Activated CD8-positive, alpha-beta memory T cell treated with anti-CD3 and anti-CD28 coated beads, Interleukin-2, amount 50 U/mL, for 4 hours (primary cell): Measurements from ENCODE around the gene EIF1AD.

ENCODE experiments used
- DNase-seq: peaks from one replicate; pipeline ENCODE4 v3.0.0-alpha.2; 2020

EIF1AD gene

DNA sequence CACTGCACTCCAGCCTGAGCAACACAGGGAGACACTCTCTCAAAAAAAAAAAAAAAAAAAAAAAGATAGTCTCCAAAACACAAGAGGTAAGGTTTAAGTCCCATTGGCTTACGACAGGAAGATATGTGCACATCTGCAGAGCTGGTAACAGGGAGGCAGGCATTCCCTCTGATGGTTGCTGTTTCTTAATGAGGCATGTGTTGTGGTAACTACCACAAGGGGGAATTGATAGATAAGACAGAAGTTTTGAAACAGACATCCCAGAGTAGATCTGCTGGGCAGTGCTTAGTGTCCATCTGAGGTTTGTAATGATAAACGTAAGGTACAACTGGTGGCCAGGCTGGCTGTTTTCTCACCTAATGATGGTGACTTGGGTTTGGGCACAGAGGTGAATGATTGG, 4.7 kb downstream of the EIF1AD start:
- DNase-seq, result no peak

DNA sequence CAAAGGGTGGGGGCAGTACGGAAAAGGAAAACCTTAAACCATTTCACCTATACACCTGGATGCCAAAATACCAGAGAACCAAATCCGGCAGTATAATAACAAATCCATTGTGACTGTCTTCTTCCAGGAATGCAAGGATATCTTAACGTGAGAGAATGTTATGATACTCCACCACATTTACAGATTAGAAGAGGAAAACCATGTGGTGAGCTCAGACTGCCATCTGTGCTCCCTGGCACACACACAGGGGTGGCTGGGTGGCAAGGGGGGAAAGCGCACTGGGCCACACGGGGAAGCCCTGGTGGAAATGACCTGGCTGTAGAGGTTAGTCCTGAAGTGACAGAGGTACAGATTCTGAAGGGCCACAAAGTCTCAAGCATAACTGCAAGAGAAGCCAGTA, 9.9 kb downstream of the EIF1AD start:
- DNase-seq, result no peak

DNA sequence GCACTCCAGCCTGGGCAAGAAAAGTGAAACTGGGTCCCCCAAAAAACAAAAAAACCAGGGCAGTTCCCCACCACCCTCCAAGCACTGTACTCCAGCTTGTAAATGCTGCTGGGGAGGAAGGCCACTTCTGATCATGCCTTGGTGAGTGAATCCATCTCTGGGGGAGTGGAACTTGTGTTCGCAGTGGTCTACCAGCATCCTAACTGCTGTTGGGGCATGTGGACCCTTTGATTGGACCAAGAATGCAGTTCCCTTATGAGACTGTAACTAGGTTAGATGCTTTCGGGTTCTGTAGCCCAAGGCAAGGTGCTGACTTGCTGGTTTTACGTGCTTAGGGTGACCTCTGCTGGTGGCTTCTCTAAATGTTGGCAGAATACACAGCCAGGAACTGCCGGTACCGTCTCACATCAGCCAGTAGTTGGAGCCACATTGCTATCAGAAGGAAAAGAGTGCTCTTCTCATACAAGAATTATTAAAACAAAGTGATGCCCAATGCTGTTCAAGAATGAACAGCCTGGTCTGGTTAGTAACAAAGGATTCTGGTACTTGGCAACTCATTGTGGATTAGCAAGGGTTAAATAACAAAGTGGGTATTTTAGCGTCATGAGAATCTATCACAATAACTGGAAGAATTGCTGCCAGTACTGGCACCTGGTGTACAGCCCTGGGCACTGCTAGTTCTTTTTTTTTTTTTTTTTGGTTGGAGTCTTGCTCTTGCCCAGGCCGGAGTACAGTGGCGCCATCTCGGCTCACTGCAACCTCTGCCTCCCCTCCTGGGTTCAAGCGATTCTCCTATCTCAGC, 13.0 kb downstream of the EIF1AD start:
- DNase-seq, result peak; percentile 90

DNA sequence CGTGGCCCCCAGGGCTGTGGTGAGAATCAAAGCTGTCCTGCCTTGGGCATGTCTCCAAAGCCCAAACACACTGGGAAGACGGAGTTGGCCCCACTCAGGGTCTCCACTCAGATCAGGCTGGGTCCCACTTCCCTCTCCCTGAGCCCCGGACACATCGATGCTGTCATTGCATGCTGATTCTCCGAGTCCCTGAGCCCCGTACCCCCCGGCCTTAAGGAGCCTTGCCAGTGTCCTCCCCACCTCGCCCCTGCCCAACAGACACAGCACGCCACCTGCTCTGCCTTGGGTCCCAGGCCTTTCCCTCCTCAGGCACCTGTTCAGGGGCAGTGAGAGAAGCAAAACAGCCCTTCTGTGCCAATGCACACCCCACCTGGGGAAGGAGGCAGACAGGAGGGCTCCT, 14.6 kb downstream of the EIF1AD start:
- no peak for DNase-seq

DNA sequence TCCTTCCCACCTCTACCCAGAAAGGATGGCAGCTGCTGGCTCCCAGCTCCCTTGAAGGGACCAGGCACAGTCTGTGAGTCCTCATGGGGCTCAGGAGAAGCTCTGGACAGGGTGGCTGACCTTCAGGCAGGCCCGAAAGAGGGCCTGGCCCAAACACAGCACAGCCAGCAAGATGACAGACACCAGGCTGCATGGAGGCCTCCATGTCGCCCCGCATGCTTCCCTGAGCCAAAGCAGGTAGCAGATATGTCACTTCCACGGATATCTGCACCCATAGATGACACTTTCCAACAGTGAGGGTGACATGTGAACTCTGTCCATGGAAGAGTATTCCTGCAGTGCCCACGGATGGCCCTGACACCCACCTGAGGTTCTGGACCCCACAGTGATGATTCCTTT, 18.4 kb downstream of the EIF1AD start:
- no peak for DNase-seq

DNA sequence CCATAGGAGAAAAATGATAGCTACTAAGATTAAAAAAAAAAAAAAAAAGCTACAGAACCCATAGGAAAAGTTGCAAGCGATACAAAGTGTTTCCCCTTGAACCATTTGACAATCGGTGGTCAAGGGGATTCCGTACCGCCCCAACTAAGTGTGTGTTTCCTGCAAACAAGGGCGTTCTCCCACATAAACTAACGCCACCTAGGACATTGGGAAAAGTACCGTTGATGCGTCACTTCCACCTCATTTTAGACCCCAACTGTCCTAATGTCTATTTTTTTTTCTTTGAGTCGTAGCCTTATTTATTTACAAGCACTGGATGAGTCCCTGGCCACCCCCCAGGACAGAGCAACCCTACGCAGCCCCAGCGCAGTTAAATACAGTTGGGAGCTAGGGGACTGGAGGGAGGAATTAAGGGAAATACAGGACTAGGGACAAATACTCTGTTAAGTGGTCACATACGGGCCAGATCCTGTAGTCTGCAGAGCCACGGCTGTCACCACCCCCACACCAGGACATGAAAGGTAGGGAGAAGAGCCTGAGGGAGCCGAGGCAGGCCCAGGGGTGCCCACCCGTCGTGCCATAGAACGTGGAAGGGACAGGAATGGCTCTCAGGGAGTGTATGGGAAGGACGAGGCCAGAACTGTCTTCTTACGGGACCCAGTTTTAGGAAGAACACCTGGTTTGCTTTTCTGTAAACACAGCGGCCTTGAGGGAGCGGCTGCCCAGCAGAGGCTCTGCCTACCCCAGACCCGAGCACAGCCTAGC, 19.0 kb downstream of the EIF1AD start:
- DNase-seq, result no peak

DNA sequence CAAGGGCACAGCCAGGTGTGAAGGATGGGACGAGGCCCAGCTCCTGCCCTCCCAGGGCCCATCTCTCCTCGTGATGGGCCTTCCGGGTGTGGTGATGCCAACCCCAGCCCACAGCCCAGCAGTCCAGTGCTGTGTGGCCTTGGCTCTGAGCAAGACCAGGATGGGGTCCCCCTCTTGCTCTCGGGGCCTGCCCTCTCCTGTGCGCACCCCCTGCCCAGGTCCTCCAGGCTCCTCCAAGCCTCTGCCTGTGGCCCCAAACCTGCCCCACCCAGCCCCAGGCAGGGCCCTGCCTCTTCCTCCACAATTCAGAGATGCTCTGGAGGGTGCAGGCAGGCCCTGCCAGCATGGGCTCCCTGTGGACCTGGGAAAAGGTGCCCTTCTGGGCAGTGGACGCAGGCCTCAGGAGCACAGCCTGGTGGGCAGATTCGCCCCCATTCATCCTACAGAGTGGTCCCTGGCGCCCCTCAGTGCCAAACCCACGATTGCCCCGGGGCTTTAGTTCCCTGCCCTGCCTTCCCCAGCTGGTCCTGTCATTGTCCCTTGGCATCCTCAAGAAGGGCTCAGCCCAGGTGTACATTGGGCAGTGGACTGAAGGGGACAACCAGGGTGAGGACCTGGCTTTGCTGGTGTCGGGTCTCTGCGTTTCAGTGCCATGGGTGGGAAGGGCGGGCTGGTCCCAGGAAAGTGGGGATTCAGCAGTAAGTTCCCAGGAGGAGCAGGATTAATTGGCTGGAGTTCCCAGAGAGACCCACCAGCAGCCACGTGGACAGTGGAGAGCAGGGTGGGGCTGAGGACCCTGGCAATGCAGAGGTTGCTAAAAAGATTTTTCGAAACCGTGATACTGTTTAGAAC, 19.8 kb downstream of the EIF1AD start:
- no peak for DNase-seq

DNA sequence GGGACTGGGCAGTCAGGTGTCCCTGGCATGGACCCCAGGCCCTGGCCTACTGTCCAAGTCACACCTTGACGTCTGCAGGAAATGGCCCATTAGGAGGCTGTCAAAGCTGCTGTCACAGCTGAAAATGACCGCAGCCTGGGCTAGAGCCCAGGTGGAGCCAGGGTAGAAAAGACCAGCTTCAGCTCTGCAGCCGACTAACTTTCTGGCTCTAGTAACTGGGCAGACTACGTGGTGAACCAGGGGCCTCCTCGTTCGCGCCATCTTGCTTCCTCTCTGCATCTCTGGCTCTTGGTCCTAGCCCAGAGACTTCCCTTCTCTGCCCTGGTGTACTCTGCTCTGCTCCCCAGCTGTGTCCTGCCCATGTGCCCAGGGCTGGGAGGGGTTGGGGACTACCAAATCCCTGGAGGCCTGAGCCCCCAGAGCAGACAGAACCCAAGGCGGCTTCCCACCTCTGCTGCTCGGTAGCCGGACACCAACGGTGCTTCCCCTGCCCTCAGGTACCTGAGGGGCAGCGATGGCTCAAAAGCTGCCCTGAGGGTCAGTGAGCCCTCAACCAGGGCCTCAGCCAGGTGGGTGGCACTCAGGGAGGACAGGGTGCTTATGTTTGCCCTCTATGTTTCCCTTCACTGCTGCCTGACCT, 20.7 kb downstream of the EIF1AD start:
- DNase-seq, result no peak

DNA sequence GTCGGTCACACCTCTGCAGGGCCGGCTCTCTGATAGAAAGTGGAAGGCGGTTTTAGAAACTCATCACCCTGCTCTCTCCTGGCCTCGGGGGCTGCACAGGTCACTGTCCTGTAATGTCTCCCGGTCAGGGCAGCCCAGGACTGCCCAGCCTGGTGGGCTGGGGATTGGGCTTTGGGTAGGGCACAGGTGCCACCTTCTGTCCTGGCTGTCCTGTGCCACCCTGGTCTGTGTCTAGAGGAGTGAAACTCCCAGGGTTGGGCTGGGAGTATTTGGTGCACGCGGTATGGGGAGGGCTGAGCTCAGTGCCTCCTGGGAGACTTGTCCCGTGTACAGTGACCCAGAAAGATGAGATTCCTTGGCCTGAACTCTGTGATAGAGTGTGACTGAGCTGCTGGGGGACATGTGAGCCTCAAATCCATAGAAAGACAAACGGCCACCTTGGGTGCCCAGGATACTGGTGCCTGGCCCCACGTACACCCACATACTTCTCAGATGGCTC, 22.6 kb downstream of the EIF1AD start:
- DNase-seq, result no peak

DNA sequence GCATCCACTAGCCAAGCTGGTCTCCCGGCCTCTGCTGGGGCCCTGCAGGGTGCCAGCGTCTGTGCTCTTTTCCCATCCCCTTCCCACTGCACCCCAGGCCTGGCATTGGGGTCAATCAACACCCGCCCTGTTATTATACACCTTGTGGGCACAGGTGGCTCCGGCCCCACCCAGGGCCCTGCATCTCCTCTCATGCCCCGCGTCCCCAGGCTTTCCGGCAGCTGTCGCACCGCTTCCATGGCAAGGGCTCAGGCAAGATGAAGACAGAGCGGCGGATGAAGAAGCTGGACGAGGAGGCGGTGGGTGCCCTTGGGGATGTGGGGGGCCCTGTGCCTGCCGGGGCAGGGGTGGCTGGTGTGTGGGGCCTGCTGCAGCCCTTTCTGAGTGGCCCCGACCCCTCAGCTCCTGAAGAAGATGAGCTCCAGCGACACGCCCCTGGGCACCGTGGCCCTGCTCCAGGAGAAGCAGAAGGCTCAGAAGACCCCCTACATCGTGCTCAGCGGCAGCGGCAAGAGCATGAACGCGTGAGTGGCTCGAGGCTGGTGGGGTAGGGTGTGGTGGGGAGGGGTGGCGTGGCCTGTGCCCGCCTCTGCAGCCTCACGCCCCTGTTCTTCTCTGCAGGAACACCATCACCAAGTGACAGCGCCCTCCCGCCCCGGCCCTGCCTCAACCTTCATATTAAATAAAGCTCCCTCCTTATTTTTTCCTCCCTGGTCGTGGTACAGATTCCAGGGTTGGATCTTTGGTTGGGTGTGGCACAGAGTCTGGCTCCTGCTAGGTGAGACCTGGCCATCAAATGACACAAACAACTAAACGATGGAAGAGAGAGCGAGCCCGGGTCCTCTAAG, 23.3 kb downstream of the EIF1AD start:
- no peak for DNase-seq

DNA sequence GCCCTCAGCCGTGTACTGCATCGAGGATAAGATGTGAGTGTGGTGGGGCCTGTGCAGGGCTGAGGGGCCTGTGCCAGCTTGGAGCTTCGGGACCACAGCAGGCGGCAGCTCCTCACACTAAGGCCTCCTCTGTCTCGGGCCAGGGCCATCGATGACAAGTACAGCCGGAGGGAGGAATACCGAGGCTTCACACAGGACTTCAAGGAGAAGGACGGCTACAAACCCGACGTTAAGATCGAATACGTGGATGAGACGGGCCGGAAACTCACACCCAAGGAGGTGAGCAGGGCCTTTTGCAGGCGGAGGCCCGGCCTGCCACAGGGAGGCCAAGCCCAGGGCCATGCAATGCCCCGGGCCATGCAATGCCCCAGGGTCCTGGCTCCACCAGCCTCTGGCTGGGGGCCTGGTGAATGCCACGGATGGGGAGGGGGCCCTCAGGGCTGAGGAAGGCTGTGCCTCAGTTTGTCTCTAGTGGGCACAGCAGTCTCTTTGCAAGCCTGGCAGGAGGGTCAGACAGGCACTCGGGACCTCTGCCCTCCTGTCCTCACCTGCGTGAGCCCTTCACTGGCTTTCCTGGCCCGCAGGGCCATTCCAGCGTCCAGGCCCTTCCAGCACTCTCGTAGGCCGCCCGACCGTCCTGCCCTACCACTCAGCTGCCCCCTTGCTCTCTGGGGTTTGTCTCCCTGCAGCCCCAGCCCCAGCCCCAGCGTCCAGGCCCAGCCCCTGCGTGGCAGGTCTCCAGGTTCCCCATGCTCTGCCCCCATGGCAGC, 24.2 kb downstream of the EIF1AD start:
- no peak for DNase-seq

DNA sequence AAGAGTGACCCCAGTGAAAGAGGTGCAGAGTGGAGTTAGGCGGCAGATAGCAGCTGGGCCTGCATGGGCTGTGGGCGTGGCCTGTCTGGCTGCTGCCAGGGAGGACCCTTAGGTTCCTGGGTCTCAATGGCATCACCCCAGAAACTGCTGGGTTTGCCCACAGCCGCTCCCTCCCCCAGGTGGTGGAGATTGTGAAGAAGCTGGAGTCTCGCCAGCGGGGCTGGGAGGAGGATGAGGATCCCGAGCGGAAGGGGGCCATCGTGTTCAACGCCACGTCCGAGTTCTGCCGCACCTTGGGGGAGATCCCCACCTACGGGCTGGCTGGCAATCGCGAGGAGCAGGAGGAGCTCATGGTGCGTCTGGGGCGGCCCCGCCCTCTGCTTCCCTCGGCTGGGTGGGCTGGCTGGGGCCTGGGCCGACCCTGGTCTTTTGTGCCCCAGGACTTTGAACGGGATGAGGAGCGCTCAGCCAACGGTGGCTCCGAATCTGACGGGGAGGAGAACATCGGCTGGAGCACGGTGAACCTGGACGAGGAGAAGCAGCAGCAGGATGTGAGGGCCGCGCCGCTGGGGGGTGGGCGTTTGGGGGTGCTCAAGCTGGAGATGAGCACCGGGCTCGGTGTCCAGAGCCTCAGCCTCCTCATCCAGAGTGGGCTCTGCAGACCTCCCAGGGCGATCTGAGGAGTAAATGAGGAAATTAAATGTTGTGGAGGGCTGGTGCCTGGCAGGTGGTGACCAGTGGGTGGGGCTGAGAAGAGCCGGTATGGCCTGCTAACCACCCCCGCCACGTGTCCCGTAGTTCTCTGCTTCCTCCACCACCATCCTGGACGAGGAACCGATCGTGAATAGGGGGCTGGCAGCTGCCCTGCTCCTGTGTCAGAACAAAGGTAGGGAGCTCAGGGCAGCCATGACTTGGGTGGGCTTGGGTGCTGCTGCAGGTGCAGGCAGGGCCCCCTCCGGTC, 25.5 kb downstream of the EIF1AD start:
- DNase-seq, result no peak

DNA sequence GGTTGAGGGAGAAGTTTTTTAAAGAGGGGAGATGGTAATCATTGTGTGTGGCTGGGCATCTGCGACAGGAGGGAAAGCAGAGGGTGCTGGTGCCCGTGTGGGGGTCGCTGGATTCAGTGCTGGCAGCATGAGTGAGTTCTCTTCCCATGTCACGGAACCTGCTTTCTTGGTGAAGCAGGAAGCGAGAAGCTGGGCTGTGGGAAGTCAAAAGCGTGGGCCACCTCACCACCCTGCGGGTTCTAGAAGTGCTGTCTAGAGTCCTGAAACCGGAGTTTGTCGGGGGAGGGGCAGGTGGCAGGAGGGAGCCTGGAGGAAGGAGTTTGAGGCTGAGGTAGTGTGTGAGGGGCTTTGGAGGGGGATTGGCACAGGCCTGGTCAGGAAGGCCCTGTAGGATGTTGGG, 26.2 kb downstream of the EIF1AD start:
- DNase-seq, result no peak

DNA sequence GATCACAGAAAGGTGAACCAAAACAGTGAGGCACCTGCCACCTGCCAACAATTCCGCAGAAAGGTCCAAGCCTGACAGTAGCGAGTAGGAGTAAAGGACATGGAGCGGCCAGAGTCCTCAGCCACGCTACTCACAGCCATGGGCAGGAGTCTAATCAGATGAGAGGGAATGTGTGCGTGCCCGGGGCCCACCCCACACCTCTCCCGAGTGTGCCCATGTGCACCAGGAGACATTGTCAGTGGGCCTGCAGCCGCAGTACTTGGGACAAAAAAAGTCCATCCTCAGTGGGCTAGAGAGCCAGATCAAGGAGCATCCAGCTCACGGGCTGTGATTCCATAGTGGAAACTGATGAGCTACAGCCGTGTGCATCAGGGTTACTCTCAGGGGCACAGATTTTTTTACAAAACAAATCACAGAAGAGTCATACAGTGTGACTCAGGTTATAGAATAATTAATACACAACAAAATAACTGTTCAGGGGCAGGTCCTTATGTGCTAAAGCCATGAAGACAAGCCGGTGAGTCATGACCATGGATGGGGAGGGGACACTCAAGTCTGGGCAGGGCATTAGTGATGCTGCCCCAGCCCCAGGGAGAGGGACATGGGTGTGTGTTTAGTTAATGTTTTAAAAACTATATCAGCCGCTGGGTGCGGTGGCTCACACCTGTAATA, 28.4 kb downstream of the EIF1AD start:
- no peak for DNase-seq

DNA sequence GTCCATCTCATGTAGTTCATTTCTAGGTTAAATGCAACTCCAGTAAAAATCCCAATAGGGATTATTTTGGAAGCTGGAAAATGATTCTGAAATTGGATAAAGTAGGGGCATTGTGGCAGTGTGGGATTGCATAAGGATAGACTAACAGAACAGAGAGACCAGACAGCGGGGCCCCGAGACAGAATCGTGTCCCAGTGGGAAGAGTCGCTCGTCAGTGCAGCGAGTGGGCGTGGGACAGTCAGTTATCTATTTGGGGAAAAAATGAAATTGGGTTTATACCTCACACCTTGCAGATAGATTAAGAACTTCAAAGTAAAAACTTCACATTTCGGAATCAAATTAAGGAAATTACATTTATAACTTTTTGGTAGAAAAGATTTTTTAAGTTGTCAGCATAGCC, 29.8 kb downstream of the EIF1AD start:
- no peak for DNase-seq

DNA sequence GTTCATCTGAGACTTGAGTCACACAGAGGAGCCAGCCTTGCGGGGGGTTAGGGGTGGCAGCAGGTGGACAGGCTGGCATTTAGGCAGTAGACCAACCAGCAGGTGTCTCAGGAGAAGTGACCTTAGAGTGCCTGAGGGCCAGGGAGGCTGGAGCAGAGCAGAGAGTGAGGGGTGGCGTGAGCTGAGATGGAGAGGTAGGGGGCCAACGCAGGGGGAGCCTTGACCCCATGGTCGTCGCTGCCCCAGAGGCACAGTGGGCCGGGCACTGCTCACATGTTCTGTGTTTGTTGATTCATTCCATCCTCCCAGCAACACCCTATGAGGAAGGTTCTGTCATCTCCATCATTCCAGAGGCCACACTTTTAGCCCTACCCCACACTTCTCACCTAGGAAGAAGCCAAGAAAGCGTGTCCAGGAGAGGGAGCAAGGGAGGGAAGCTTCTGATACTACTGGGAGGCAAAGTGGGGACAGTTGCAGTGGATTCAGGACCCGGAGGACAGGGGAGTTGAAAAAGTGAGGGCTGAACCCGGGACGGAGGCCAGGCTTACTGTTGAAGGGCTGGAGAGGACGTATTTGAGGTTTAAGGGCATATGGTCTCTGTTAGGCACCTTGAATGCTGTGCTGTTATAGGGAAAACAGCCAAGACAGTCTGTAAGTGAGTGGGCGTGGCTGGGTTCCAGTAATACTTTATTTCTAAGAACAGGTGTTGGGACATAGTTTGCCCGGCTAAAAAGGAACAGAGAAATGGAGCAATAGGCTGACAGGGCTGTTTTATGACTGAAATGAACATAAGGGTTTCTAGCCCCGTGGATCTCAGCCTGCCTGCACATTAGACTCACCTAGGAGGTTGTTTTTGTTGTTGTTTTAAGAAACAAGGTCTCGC, 33.1 kb downstream of the EIF1AD start:
- DNase-seq, result no peak

DNA sequence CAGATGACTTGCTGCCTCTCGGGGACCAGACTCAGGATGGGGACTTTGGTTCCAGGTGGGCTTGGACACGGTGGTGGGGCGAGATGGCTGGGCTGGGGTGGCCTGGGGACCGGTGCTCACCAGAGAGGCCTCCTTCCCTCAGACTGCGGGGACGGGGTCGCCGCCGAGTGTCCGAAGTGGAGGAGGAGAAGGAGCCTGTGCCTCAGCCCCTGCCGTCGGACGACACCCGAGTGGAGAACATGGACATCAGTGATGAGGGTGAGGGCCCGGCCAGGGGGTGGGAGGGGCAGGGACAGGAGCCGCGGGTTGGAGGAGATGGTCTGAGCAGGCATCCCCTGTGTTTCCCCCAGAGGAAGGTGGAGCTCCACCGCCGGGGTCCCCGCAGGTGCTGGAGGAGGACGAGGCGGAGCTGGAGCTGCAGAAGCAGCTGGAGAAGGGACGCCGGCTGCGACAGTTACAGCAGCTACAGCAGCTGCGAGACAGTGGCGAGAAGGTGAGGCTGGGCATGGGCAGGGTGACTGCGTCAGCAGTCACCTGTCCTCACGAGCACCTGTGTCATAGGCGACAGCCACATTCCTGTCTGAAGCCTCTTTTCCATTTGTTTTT, 34.5 kb downstream of the EIF1AD start:
- DNase-seq, result no peak
